Activated CD4-positive, CD25-positive, alpha-beta regulatory T cell treated with anti-CD3 and anti-CD28 coated beads, Interleukin-2, amount 50 U/mL, for 24 hours (primary cell): ENCODE measurements around the gene OR7A10.

ENCODE experiments used
- ATAC-seq, 2 donors: fragments of 150-1000 bp; cut with Tn5 transposase; one replicate each; pipeline ENCODE4 v1.10.0; 2021; ENCODE audit warnings: mild to moderate bottlenecking in 1 of 2, moderate library complexity in 1 of 2

The OR7A10 gene

DNA sequence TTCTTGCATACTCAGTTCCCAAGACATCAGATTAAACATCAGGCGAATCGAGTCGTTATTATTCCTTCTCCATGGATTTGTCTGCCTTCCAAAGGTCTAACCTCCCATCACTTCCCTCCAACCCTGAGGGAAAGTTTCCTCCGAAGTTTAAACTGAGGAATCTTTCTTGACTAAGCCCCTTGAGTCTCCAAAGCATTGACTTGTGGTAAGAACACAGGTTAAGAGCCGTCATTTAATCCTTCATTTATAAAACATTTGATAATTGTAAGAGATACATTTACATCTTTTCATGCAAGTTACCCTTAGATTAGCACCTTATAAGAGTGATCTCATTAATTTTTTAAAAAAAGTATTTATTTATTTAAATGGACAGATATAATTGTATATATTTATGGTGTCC lies at the start of gene OR7A10:
Gene OR7A10, minus strand, starts transcription at position 101 of the 400 bp plus-strand sequence. CDS start 7,045 bp downstream, outside the sequence.
- no peak for ATAC-seq

DNA sequence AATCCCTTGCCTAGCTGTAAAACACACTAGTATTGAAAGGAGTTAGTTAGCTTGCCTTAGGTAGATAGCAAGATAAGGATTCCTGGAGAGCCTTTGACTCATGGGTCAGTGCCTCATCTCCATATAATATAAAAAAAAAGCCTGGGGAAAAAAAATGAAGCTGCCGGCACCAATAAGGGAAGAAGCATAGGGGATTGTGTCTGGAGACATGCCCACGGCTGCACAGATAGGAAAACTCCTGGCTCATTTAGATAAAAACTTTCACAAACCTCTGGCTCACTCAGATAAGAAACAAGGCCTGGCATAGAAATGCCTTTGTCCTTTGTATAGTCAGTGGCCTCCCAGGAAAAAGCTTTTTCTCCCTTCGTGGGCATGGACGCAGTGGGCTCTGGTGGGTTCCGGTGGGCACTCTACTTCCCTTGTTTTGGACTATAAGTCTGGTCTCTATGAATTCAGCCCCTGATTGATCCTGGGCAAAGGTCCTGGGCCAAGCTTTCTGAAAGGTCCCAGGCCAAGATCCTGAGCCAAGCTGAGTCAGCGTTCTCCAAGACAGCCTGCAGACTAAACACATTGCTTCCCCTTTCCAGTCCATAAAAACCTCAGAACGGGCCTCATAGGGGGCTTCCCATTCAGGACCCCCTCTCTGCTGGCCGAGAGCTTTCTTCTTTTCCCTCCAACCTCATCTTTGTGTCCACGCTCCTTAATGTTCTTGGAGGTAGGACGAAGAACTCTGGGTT lies 42.1 kb upstream of the OR7A10 start:
- no peak for ATAC-seq

DNA sequence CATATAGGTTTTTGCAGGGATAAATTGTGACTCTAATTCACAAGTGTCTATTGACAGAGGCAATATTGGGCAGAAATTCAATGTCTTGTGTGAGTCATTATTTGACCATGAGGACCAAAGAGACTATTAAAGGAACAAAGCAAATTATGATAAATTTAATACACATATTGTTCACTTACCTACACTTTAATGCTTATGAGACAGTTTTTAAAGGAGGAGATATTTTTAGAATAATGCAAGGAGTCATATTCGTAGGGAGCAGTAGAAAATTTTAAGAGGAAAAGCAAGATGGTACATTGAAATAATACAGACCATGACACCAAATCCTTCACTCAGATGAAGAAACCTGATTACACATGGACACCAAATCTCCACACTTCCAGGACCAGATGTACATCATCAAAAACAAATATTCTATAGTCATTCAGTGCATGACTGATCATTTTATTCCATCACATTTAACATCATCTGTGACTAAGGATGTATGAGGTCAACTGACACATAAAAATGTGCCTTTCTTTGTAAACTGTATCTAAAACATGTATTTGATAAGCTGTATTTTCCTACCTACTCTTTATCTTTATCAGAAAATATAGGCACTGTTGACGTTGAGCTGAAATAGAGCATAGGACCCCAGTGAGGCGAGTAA lies 41.4 kb upstream of the OR7A10 start:
- ATAC-seq = no peak

DNA sequence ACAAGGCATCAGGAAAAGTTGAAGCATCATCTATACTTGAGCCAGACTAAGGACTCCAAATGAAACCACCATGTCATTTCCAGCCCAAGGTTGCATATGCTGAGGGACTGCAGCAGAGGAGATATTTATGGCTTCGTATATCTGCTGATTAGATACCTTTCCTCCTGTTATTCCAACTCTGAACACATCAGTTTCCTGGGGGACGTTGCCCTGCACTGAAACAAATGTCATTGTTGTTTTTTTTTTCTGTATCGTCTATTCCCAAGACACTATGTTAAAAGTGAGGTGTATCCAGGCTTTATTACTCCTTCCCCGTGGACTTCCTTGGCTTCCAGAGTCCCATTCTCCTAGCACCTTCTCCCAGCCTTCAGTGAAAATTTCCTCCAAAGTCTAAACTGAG lies 37.3 kb upstream of the OR7A10 start, which contains the start of gene OR7A17:
Gene OR7A17, minus strand, starts transcription at position 101 of the 400 bp plus-strand sequence. CDS start 4,777 bp downstream, outside the sequence.
- no peak for ATAC-seq

DNA sequence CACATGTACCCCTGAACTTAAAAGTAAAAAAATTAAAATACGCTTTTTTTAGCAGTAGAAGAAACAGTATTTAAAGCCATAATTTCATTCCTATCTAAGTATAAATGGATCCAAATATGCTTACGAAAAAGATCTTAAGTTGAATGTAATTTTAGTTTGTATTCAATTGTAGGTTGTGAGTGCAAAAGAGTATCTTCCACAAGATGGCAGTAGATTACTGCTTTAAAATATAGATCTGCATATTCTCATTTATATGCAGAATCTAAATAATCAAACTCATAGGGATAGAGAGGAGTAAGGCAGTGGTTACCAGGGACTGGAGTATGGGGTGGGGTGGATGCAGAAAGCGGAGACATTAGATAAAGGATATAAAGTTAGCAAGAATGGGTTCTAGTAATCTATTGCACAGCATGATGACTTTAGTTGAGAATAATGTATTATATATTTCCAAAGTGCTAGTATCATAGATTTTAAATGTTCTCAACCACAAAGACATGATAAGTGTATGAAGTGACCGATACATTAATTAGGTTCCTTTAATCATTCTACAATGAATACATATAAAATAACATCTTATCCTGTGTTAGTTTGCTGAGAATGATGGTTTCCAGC lies 23.0 kb upstream of the OR7A10 start:
- no peak for ATAC-seq

DNA sequence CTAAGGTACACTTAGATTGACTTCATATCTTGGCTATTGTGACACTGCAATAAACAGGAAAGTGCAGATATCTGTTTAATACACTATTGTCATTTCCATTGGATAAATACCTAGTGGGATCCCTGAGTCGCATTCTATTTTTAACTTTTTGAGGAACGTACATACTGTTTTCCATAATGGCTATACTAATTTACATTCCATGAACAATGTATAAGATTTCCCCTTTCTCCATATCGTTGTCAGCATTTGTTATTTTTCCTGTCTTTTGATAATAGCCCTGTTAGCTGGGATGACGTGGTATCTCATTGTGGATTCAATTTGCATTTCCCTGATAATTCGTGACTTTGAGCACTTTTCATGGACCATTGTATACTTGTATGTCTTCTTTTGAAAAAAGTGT lies 19.8 kb upstream of the OR7A10 start:
- ATAC-seq = no peak

DNA sequence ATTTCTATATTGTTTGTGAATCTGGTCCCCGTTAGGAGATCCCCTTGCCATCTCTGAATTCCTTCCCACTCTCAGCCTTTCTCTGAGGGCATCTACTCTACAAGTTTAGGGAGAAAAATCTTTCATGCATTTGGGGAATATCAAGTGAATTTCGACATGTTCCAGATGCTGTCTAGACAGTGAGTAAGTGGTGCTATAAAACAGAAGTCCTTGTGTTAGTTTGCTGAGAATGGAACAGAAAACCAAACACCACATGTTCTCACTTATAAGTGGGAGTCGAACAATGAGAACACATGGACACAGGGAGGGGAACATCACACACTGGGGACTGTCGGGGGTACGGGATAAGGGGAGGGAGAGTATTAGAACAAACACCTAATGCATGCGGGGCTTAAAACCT lies 5.1 kb downstream of the OR7A10 start:
- no peak for ATAC-seq

DNA sequence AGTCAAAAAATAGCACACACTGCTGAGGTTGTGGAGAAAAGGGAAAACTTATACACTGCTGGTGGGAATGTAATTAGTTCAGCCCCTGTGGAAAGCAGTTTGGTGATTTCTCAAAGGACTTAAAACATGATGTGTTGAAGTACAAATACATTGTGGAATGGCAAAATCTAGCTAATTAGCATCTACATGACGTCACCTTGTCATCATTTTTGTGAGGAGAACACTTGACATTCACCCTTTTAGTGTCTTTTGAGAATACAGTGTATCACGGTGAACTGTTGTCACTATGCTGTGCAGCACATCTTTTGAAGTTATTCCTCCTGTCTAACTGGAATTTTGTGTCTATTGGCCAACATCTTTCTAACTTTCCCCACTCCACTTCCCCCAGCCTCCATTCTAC lies 5.6 kb downstream of the OR7A10 start:
- ATAC-seq = no peak

DNA sequence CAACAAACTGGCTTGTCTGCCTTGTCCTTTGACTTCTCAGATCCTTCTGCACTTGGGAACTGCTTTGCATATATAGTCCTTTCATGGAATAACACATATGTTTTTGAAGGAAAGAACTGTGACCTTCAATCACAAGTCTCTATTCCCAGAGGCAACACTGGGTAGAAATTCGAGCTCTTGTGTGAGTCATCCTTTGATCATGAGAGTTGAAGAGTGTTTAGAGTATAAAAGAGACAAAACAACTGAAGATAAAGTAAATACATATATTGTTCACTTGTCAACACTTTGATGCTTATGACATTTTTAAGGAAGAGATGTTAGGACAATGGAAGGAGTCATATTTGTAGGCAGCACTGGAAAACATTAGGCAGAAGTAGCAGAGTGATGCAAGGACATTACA lies 8.5 kb downstream of the OR7A10 start:
- no peak for ATAC-seq

DNA sequence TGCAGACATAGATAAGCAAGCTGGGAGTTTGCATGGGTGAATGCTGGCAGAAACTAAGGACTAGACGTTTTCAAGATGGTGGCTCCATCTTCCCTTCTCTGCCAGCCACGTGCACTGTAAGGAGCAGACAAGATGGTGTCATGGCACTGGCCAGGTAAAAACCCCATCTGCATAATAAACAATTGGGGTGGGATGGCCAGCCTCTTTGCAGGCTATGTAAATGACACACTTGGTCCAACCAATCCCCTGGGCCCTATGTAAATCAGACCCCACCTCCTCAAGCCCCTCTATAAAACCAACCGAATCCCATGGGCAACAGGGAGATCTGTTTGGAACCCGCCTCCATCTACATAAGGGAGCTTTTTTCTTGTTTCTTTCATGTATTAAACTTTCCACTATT lies 11.3 kb downstream of the OR7A10 start:
- ATAC-seq = no peak

DNA sequence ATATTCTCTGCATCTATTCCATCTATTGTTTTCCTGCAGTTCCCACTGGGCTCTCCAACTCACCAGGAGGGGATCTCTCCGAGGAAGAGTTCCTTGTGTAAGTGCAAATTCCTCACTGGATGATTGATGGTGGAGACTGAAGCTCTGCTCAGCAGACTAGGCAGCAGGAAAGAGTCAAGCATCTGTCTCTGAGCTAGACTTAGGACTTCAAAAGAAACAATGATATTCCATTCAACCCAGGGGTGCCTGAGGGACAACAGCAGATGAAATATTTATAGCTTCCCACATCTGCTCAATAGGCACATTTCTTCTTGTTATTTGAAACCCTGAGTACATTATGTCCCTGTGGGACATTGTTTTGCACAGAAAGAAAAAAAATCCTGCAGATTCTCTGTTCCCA lies 13.7 kb downstream of the OR7A10 start, which contains the start of the genes OR7A5 and OR7C1:
Gene OR7A5, minus strand, starts transcription at position 175 of the 400 bp plus-strand sequence. CDS start 6,944 bp downstream, outside the sequence.
Gene OR7C1, minus strand, starts transcription at position 175 of the 400 bp plus-strand sequence. CDS start 35,049 bp downstream, outside the sequence.
- no peak for ATAC-seq

DNA sequence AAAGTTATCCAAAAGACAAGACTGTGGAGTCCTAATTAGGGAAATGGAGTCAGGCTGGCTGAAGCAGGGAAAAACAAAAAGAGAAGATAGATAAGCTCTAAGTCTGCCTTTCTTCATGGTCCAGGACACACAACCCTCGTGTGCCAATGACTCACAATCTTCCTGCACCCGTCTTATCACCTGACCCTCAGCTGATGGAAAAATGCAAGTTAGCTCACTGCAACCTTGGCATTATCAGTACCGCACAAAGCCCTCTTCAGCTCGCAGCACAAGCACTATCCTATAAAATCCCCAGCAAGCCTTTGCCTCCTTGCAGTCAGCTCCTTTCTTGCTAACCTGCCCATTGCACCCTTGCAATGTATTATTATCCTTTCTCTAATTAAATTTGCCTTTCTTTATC lies 18.0 kb downstream of the OR7A10 start:
- no peak for ATAC-seq

DNA sequence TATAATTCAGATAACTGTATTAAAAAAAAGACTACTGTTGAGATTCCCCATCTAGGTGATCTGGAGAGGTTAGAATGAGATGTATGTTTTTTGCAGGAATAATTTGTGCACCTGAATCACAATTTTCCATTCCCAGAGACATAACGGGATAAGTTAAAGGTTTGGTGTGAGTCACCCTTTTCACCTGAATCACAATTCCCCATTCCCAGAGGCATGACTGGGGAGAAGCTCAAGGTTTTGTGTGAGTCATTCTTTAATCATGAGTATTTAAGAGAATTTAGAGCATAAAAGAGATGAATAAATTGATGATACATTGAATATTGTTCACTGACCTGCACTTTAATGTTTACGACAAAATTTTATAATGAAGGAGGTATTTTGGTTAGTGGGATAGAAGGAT lies 22.7 kb downstream of the OR7A10 start:
- ATAC-seq = no peak

DNA sequence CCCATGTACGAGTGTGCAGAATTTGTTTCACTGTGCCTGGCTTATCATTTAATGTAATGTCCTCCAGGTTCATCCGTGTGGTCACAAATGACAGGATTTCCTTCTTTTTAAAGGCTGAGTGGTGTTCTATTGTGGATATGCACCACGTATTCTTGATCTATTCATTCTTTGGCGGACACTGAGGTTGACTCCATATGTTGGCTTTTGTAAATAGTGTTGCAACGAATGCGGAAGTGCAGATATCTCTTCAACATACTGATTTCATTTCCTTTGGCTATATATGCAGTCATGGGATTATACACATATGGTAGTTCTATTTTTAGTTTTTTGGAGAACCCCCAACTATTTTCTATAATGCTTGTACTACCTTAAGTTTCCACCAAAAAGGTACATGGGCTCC lies 26.8 kb downstream of the OR7A10 start:
- no peak for ATAC-seq

DNA sequence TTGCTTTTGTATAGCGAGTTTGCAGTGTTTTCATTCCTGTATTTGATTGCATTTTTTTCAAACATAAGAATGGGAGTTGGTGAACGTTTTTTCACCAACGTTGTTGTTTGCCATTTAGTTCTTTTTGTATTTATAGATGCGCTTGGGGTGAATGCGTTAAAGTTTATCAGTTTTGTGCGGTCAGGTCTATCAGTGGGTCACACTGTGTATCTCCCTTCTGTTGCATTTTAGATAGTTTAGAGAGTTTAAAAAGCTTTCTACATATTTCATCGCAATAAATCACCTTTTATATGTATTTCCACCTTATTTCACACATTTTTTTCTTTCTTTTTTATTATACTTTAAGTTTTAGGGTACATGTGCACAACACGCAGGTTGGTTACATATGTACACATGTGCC lies 30.1 kb downstream of the OR7A10 start:
- no peak for ATAC-seq

DNA sequence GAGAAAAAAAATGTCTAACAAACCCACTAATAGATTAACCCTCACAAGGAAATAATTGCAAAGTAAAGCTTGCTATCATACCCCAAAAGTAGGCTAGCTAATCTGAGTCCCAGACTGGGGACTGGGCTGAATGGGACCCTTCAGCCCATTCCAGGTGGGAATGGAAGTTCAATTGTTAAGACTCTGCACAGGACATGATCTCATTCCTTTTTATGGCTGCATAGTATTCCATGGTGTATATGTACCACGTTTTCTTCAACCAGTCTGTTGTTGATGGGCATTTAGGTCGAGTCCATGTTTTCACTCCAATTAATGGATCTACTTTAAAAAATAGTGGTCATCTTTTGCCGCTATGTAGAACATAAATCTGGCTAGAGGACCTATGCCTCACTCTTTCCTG lies 31.7 kb downstream of the OR7A10 start:
- ATAC-seq = no peak

DNA sequence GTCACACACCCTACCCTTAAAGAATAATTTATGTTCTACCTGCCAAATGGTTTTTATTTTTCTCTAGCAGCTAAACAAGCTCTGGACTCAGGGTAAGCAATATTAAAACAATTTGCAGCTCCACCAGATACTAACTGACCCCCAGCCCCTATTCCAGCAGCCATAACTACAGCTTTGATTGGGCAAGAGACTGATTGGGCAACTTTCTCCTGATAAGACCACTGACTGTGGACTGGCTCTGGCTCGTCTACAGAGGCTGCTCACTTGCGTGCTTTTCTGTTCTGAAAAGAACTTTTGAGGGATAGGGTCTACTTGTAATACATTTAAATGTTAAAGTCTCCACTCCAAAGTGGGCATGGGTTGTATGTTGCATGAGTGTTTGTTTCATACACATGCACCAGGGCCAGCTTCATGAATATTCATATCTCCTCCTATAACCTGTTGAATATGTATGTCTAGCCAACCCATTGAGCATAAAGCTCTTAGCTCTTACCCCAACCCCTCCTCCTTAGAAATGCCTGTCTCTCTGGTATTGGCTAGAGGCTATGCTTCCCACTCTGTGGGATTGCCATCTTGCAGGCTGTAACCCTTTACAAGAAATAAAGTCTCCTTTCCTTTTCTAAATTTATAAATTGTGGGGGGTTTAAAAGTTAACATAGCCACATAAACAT lies 33.6 kb downstream of the OR7A10 start:
- ATAC-seq = no peak

DNA sequence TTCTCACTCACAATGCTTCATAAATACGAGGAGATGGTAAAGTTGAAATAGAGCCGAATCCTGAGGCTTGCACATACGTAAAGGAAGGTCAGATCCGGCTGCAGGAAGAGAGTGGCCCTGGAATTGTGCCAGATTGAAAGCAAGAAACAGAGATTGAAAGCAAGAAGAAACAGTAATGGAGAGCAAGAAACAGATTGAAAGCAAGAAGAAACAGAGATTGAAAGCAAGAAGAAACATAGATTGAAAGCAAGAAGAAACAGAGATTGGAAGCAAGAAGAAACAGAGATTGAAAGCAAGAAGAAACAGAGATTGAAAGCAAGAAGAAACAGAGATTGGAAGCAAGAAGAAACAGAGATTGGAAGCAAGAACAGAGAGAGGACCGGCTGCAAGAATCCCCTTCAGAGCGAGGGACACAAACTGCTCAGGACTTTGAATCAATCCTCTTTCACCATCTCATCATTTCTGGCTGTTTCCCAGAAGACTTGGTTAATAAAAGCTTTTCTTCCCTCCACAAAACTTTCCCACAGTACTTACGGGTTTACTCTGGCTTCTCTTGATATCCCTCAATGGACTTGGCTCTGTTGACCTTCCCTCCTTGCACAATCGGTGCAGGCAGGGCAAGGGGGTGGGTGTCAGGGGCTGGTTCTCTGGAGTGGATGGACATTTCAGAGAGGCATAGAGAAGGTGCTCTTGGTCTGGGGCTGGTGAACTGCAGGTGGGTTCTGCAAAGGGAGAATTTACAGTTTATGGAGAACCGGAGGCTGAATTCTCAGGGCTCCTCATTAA lies 39.3 kb downstream of the OR7A10 start:
- no peak for ATAC-seq

DNA sequence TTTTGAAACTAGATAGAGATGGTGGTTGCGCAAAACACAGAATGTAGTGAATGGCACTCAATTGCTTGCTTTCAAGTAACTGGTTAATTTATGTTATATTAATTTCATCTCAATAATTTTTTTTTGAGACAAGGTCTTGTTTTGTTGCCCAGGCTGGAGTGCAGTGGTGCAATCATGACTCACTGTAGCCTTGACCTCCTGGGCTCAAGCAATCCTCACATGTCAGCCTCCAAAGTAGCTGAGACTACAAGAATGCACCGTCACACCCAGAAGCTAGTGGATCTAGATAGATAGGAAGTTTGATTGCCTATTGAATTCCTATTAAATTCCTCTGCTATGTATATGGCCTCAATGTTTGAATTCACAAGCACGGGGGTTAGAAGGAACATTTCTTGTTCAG lies 44.0 kb downstream of the OR7A10 start:
- no peak for ATAC-seq

DNA sequence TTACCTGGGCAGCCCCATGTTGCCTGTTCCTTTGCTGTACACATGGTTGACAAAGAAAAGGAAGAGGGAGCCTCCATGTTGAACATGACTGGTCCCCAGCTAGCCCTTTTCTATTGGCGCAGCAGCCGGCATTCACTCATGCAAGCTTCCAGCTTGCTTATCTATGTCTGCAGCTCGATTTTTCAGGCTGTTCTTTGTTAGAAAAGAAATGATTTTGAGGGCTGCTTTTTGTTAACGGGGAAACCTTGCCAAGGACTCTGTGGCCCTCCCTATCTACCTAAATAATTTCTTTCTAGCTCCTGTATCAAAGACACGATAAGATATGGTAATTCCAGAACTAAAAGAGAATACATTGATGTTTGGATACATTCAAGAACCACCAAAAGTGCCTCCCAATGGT lies 50.0 kb downstream of the OR7A10 start:
- no peak for ATAC-seq

DNA sequence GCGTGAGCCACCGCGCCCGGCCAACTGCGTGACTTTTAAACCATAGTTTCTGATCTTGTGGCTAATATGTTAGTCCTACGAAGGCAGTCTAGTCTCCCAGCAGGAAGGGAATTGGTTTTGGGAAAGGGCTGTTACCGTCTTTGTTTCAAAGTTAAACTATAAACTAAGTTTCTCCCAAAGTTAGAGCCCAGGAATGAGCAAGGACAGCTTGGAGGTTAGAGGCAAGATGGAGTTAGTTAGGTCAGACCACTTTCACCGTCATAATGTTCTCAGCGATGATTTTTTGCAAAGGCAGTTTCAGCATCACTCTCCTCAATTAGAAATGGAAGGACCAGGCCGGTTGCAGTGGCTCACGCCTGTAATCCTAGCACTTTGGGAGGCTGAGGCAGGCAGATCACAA lies 52.7 kb downstream of the OR7A10 start:
- ATAC-seq = no peak

DNA sequence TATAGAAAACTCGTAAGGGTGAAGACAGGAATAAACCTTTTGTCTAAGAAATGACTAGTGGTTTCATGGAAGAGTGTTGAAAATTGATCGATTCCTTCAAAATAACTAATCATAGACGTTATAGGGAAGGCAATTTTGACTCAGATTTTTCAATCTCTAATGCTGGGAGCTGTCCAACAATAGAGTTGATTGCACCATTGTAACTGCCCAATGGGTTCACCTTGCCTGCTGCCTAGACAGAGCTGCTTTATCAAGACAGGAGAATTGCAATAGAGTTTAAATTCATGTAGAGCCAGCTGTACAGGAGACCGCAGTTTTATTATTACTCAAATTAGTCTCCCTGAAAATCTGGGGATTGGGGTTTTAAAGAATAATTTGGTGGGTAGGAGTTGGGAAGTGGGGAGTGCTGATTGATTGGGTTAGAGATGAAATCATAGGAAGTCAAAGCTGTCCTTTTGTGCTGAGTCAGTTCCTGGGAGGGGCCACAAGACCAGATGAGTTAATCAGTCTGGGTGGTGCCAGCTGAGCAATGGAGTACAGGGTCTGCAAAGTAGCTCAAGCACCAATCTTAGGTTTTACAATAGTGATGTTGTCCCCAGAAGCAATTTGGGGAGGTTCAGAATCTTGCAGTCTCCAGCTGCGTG lies 53.5 kb downstream of the OR7A10 start:
- no peak for ATAC-seq
